NCI-H526 treated with DMSO at 0.1 percent for 48 hours (cell line): Measurements from ENCODE around the gene GIPC2.
"Not testable (repeated sequence)": the region's sequence is repeated elsewhere in the genome, so short reads cannot be mapped to it uniquely, and the experiment has no call there.

Experiments
- DNase-seq: peaks from one replicate; lab custom pipeline; 2025; lab: John Stamatoyannopoulos, UW

The GIPC2 gene

GRCh38 chr1:78038071-78038470, 7.7 kb upstream of the GIPC2 start:
- DNase-seq: peak; percentile 84

- DNase-seq: peak; percentile 86
These were observed 7.3 kb upstream of the GIPC2 start for GRCh38 chr1:78038491-78038939.

DNA sequence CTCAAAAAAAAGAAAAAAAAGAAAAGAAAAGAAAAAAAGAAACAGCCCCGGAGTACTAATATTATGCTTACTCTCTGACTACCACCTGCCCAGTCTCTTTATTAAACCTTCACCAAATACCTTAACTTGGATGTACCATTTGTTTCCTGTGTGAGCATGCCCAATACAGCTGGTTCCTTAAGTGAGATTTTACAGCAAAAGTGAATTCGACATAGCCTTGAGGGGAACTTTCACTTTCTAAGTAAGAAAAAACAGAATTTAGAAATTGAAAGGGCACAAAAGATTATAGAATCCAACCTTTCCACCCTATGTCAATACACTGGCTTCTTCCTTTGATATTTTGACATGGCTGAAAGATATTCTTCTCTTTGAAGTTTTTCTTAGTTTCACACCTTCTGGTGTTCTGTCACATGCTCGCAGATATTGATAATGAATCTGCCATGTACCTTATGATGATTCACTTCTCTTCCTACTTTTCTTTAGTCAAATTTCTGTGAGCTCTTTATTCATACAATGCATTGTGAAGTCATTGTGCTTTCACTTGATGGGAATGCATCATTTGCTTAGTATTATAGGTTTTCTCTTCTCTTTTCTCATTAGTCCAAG, 5.2 kb upstream of the GIPC2 start:
- no peak for DNase-seq

GRCh38 chr1:78043436-78043835, 2.3 kb upstream of the GIPC2 start:
- DNase-seq: no peak

DNA sequence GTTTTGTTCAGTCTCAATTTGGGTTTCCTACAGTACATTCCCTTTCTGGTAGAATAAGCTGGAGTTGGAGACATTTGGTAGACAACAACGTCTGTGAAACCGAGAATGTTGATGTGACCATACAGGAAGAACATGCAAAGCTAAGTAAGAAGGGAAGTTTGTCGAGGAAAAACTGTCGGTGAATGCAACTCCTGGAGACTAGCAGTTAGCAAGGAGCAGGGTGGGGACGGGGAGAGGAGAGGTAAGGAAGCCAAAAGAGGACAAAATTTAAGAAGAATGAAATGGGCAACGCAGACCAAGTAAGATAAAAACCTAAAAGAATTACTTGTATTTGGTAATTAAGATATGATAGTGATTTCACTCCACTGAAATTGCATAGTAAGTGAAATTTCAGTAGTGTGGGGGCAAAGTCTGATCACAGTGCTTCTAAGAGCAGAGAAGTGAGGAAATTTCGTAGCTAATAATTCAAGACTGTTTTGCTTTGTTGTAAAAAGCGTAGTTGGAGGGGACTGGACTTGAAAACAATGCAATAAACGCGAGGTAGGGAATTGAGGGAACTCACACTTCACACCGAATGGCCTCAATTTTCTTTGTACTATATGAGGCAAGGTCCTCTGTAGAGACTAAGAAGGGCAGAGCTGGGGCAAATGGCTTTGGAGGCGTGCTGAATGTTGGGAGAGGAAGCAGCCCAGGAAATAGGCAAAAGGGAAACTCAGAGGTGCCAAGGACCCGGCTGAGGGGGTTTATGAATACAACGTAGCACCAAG, 787 bp upstream of the GIPC2 start:
- no peak for DNase-seq

GRCh38 chr1:78045563-78045925, 222 bp upstream of the GIPC2 start:
- no peak for DNase-seq

DNA sequence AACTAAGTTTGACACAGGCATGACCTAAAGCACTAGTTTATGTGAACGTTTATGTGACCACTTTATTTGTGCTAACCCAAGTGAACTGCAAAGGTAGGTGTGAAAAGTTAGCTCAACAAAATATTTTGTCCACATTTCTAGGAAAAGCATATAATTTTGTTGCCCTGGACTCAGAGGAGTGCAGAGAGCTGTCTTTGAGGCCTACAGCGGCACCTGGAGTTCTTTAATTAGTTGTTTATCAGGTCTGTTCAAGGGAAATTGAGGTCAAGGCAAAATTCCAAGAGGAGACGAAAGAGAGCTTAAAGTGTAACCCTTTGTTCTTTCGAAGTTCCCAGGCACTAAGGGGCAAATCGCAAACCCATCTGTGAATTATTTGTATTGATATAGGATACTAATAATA, 1.3 kb downstream of the GIPC2 start:
- DNase-seq: no peak

- DNase-seq: no peak
These were observed 1.9 kb downstream of the GIPC2 start for GRCh38 chr1:78047631-78048030.

GRCh38 chr1:78048446-78048845, 2.7 kb downstream of the GIPC2 start:
- no peak for DNase-seq

- no peak for DNase-seq
These were observed 3.6 kb downstream of the GIPC2 start for GRCh38 chr1:78049396-78049795.

GRCh38 chr1:78051005-78051404, 5.2 kb downstream of the GIPC2 start:
- DNase-seq: no peak

DNA sequence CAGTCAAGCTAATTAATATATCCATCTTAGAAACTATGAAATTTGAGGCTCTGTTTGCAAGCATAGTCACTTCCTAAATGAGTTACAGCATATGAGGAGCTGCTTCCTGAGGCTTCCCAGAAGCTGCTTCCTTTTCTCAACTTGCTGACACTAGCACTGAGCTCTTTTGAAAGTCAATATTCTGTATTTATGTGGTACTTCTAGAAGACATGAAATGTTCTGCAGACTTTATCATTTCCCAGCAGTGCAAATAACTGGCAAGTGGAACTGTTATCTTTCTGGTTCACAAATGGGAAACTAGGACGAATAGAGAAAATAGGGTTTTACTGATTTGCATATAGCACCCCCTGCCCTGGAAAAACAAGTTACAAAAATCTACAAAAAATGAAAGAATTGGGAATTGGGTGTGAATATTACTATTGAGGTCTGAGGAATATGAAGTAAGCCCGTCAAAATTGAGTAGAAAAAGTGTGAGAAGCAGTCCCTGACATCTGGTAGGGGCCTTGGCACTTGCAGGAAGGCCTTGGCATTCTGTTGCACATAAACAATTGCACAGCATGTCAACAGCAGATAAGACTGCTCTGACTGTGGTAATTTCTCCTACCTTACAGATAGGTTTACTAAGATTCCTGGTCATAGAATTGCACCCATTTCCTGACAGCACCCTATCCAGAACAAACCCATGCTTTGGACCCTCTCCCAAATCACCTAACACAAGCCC, 7.1 kb downstream of the GIPC2 start:
- DNase-seq: no peak

- no peak for DNase-seq
These were observed 7.7 kb downstream of the GIPC2 start for GRCh38 chr1:78053498-78053897.

DNA sequence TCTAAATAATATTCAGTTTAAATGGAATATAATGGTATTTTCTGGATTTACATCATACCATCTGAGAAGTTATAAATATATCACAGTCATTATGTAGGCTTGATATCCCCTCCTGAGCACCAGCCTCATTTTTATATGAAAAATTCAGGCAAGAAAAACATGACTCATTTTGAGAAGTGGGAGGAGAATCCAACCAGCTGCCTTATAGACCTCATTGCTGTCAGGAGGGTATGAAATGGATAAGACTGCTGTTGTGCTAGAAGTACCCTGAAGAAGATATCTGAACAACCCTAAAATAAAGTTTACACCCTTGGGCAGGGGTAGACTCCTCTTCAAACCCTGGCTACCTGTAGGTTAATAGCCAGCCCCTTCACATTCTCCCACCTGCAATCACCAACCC, 8.8 kb downstream of the GIPC2 start:
- DNase-seq: no peak

- DNase-seq: no peak
These were observed 9.2 kb downstream of the GIPC2 start for GRCh38 chr1:78054972-78055371.

DNA sequence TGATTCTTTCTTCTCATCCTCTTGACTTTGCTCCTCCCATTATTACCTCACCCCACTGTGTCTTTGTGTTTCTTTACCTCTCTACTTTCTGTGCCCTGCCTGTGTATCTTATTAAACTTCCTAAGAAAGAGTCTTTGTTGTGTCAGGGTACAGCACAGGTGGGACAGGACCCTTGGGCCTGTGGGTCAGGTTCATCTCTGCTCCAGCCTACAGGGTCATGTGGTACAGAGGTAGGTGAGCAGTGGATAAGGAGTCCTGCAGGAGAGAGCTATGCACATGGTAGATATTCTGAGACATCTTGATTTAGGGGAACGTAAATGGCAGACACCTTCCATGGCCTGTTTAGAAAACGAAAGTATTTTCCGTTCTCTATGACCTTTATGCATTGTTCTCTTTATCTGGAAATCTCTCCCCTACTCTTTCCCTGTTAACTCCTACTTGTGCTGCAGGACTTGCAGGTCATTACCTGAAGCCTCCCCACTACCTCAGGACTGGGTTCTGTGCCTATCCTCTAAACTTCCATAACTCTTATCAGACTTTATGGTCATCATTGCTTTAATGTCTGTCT, 9.9 kb downstream of the GIPC2 start:
- no peak for DNase-seq

- no peak for DNase-seq
These were observed 12.9 kb downstream of the GIPC2 start for GRCh38 chr1:78058670-78059069.

DNA sequence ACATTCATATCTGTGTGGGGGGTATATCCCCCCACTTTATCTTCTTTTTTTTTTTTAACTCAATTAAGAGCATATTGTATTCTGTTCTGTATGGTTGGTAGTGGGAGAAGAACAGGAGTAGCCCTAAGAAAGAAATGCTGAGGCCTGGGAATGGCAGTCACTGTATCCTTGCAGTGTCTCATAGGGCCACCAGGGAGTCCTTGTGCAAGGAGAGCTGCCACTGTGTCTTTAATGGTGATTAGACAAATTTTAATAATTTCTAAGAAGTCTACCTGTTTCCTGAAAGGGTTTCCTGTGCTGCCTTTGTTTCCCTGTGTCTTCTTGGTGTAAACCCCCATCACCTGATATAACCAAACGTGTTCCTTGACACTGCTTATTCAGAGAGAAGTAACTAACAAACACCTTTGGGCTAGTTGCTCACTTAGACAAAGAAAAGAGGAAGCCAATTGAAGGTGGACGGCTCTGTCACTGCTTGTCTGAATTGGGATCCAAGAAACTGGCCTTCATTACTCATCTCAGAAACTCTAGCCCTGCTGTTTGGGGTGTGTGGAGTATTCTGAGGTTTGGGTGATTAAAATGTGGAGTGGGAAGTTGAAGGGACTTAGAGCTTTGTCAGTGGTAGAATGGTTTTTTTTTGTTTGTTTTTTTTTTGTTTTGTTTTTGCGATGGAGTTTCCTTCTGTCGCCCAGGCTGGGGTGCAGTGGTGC, 15.2 kb downstream of the GIPC2 start:
- DNase-seq: no peak

DNA sequence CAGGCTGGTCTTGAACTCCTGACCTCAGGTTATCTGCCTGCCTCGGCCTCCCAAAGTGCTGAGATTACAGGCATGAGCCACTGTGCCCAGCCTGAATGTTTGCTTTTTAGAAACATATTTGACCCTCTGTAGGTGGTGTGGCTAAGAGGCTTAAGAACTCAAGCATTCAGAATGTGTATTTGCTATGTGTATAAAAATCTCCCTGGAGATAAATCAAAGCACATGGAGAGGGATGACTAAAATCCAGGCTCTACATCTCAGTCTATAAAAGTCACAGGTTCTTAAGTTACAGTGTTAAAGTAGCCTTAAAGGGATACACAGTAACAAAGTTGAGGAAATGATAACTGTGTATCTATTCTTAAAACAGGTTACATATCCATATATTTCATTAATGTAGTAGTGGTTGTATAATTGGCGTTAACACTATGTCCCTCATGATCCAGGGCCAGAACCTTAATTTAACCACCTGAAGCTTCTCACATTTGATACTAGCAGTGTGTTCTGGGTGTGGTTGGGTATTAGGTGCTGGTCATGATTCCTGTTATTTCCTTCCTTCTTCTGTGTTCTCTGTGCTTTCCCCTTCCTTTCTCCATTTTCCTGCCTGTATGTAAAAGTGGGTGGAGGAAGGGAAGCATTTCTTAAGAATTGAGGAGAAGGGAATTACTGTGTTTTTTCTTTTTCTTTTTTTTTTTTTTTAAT, 16.2 kb downstream of the GIPC2 start:
- no peak for DNase-seq

DNA sequence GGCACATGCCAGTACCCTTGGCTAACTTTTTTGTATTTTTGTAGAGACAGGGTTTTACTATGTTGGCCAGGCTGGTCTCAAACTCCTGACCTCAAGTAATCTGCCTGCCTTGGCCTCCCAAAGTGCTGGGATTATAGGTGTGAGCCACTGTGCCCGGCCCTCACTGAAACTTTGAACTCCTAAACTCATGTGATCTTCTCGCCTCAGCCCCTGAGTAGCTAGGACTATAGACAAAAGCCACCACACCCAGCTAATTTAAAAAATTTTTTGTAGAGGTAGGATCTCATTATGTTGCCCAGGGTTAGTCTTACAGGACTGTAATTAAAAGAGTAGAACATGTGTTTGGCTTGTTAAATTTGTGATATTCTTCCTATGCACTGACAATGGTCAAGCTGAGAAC, 19.1 kb downstream of the GIPC2 start:
- DNase-seq: not testable (repeated sequence)

- DNase-seq: no peak
These were observed 23.0 kb downstream of the GIPC2 start for GRCh38 chr1:78068681-78069283.
